CD14-positive monocyte (primary cell): Measurements from ENCODE around the gene CELSR1. TPM values are rescaled to one million over a fixed set of nuclear protein-coding genes. Genes with fewer than 3 reads are reported as not detected.

Experiments used
- DNase-seq, 3 donors: peaks; one replicate each; pipeline ENCODE4 v3.0.0-alpha.2; 2011 to 2022
- H2AFZ ChIP-seq: 2 replicates; pipeline ENCODE4 v1.6.0; 2012; ENCODE audit warnings: mild to moderate bottlenecking, low read depth, low read length, inconsistent platforms; ENCODE audit not compliant: insufficient read depth, poor library complexity, severe bottlenecking
- H3K27ac ChIP-seq, 2 donors: 1 replicate in 1 of 2; 2 replicates in 1 of 2; pipeline ENCODE4 v1.5.1; 2012 to 2013; ENCODE audit warnings: low read length in 2 of 2, control low read depth in 1 of 2, inconsistent platforms in 1 of 2, low read depth in 1 of 2, mild to moderate bottlenecking in 1 of 2
- H3K27me3 ChIP-seq, 2 donors: one replicate each; pipeline versions ENCODE4 v1.6.0 to v1.6.1; 2011 to 2013; ENCODE audit warnings: low read length in 2 of 2; ENCODE audit not compliant: control insufficient read depth in 2 of 2, insufficient read depth in 2 of 2
- H3K36me3 ChIP-seq, 2 donors: replicated peaks in 1 of 2; 1 replicate in 1 of 2; 2 replicates in 1 of 2; pipeline versions ENCODE4 v1.5.1 to v1.6.1; 2012 to 2013; ENCODE audit warnings: low read length in 2 of 2, control low read depth in 1 of 2, inconsistent platforms in 1 of 2, mild to moderate bottlenecking in 1 of 2; ENCODE audit not compliant: insufficient read depth in 2 of 2, control insufficient read depth in 1 of 2
- H3K4me1 ChIP-seq, 2 donors: 1 replicate in 1 of 2; 2 replicates in 1 of 2; pipeline versions ENCODE4 v1.5.1 to v1.6.1; 2012 to 2013; ENCODE audit warnings: low read length in 2 of 2, control low read depth in 1 of 2, inconsistent platforms in 1 of 2, mild to moderate bottlenecking in 1 of 2, moderate library complexity in 1 of 2; ENCODE audit not compliant: insufficient read depth in 2 of 2, control insufficient read depth in 1 of 2
- H3K4me2 ChIP-seq: replicated peaks from 2 replicates; pipeline ENCODE3; 2012; ENCODE audit warnings: low read length, moderate library complexity, mild to moderate bottlenecking; ENCODE audit not compliant: poor library complexity, severe bottlenecking; ENCODE audit errors: extremely low read depth
- H3K4me3 ChIP-seq, 3 experiments: fragments of 200-600 bp in 1 of 3; sonication (generic) in 1 of 3; replicated peaks in 1 of 3; 1 replicate in 2 of 3; 2 replicates in 1 of 3; pipeline ENCODE4 v1.5.1; 2011 to 2013; ENCODE audit warnings: low read length in 3 of 3, mild to moderate bottlenecking in 3 of 3, control low read depth in 2 of 3, low read depth in 2 of 3, inconsistent platforms in 1 of 3, moderate library complexity in 1 of 3
- H3K79me2 ChIP-seq: 2 replicates; pipeline ENCODE4 v1.6.0; 2012; ENCODE audit warnings: mild to moderate bottlenecking, control low read depth, inconsistent platforms, low read length, moderate library complexity; ENCODE audit not compliant: insufficient read depth
- H3K9ac ChIP-seq: 2 replicates; pipeline ENCODE4 v1.6.0; 2017; ENCODE audit warnings: low read length, mild to moderate bottlenecking; ENCODE audit not compliant: insufficient read depth, poor library complexity, severe bottlenecking
- H3K9me3 ChIP-seq, 2 donors: replicated peaks in 1 of 2; 1 replicate in 1 of 2; 2 replicates in 1 of 2; pipeline versions ENCODE4 v1.5.1 to v1.6.1; 2012 to 2013; ENCODE audit warnings: low read length in 2 of 2, control low read depth in 1 of 2; ENCODE audit not compliant: control insufficient read depth in 1 of 2, insufficient read depth in 1 of 2
- H4K20me1 ChIP-seq: 2 replicates; pipeline ENCODE4 v1.6.0; 2012; ENCODE audit warnings: mild to moderate bottlenecking, low read length, control low read depth, moderate library complexity; ENCODE audit not compliant: insufficient read depth
- H3K27ac Mint-ChIP-seq, 7 donors: one replicate each; pipeline ENCODE4 v1.8.0; 2020; ENCODE audit warnings: mild to moderate bottlenecking in 7 of 7, mixed read lengths in 7 of 7, moderate library complexity in 6 of 7, inconsistent platforms in 2 of 7
- H3K27me3 Mint-ChIP-seq, 3 donors: one replicate each; pipeline ENCODE4 v1.8.0; 2021 to 2022; ENCODE audit warnings: low read depth in 3 of 3, mild to moderate bottlenecking in 3 of 3, mixed read lengths in 3 of 3, moderate library complexity in 3 of 3, inconsistent platforms in 1 of 3
- H3K36me3 Mint-ChIP-seq, 2 donors: one replicate each; pipeline ENCODE4 v1.8.0; 2020; ENCODE audit warnings: mixed read lengths in 2 of 2, inconsistent platforms in 1 of 2, mild to moderate bottlenecking in 1 of 2
- H3K4me1 Mint-ChIP-seq: one replicate; pipeline ENCODE4 v1.8.0; 2020; ENCODE audit warnings: mild to moderate bottlenecking, mixed read lengths
- H3K4me3 Mint-ChIP-seq, 2 donors: one replicate each; pipeline ENCODE4 v1.8.0; 2020; ENCODE audit warnings: mild to moderate bottlenecking in 2 of 2, mixed read lengths in 2 of 2, moderate library complexity in 1 of 2
- H3K9me3 Mint-ChIP-seq, 7 donors: one replicate each; pipeline ENCODE4 v1.8.0; 2020 to 2022; ENCODE audit warnings: mixed read lengths in 7 of 7, mild to moderate bottlenecking in 6 of 7, moderate library complexity in 6 of 7, inconsistent platforms in 2 of 7
- CTCF ChIP-seq: fragments of 200-600 bp; IDR thresholded peaks from one replicate; pipeline ENCODE4 v1.8.0; 2022; ENCODE audit warnings: antibody characterized with exemption, mild to moderate bottlenecking
- whole genome bisulfite sequencing: methylation state at CpG from one replicate; pipeline ENCODE4 v1.1.5; 2013; ENCODE audit warnings: missing lambda C conversion rate; ENCODE audit not compliant: insufficient coverage; 5-methylcytosine and 5-hydroxymethylcytosine counted together
- intact Hi-C, 2 donors: fragments of 100-400 bp; cut with micrococcal nuclease; formaldehyde crosslinking; loops; one replicate each; pipeline versions ENCODE4 v1.15.0 to v1.15.1; 2023
- polyA plus RNA-seq, 3 donors: library from polyadenylated mRNA; depleted of rRNA in 1 of 3; unstranded in 2 of 3; stranded (reverse) in 1 of 3; fragments of 300-500 nt in 2 of 3; fragments of >200 nt in 1 of 3; fragmentation: Illumina TruSeq in 2 of 3; gene quantifications; 1 replicate in 2 of 3; 2 replicates in 1 of 3; pipeline ENCODE4 v1.2.3, GENCODE V29; 2012 to 2021

The CELSR1 gene
- polyA plus RNA-seq, 3 donors = 0.16 TPM; not detected in 2

GRCh38 chr22:46366327-46366731, 171.1 kb downstream of the CELSR1 start:
- Mint-ChIP-seq H3K4me1 (peaks cover 3% of the 10 kb centered on the region), H3K4me3 (no peak overlapping the region), H3K27ac (no peak overlapping the region), H3K9me3 (no peaks in the 10 kb centered on the region), H3K36me3 (no peaks in the 10 kb centered on the region), H3K27me3 (peaks cover 0 to 12% (median 12%) of the 10 kb centered on the region in 3 donors)
- H3K27ac ChIP-seq = no peak overlapping the region
- no peak for DNase-seq
- no peak overlapping the region for H3K4me3 ChIP-seq
- TF ChIP-seq CTCF = no peak
- H4K20me1 ChIP-seq = no peaks in the 10 kb centered on the region
- no peak overlapping the region for H2AFZ ChIP-seq
- no peaks in the 10 kb centered on the region for H3K36me3 ChIP-seq
- no peaks in the 10 kb centered on the region for H3K9me3 ChIP-seq
- no peak overlapping the region for H3K9ac ChIP-seq
- no peak overlapping the region for H3K4me2 ChIP-seq
- no peaks in the 10 kb centered on the region for H3K4me1 ChIP-seq
- H3K27me3 ChIP-seq = peaks cover 0 to 10% of the 10 kb centered on the region in 2 donors
- intact Hi-C loops = no loop called here
- H3K79me2 ChIP-seq = no peaks in the 10 kb centered on the region
- WGBS = 86% methylated on average over 10 of the region's 19 CpGs

- Mint-ChIP-seq H3K4me3 (no peak overlapping the region), H3K27me3 (peaks cover 0 to 15% (median 9%) of the 10 kb centered on the region in 3 donors), H3K27ac (no peak overlapping the region), H3K9me3 (peaks cover 0 to 3% (median 0%) of the 10 kb centered on the region in 7 donors), H3K36me3 (no peaks in the 10 kb centered on the region), H3K4me1 (peaks cover 3% of the 10 kb centered on the region)
- Histone ChIP-seq H3K9me3 (no peaks in the 10 kb centered on the region), H3K4me1 (no peaks in the 10 kb centered on the region), H3K4me3 (no peak overlapping the region), H3K36me3 (no peaks in the 10 kb centered on the region), H3K9ac (no peak overlapping the region), H3K4me2 (no peak overlapping the region), H3K27me3 (peaks cover 0 to 10% of the 10 kb centered on the region in 2 donors), H3K79me2 (no peaks in the 10 kb centered on the region), H4K20me1 (no peaks in the 10 kb centered on the region), H3K27ac (no peak overlapping the region), H2AFZ (no peak overlapping the region)
- no peak for DNase-seq
- intact Hi-C loops = no loop called here
- WGBS = 98% methylated on average over 15 of the region's 22 CpGs
- TF ChIP-seq CTCF = no peak
These were observed 172.2 kb downstream of the CELSR1 start for GRCh38 chr22:46365166-46365624.
